ENCODE results near the gene RAMP3. TPM values are rescaled to one million over a fixed set of nuclear protein-coding genes. Genes with fewer than 3 reads are reported as not detected.

Gene RAMP3
- total and polyA plus RNA-seq, 10 of the 15 experiments (the other 5 are each of a cell fraction or from before 2014, with no cell fraction given): not detected

DNA sequence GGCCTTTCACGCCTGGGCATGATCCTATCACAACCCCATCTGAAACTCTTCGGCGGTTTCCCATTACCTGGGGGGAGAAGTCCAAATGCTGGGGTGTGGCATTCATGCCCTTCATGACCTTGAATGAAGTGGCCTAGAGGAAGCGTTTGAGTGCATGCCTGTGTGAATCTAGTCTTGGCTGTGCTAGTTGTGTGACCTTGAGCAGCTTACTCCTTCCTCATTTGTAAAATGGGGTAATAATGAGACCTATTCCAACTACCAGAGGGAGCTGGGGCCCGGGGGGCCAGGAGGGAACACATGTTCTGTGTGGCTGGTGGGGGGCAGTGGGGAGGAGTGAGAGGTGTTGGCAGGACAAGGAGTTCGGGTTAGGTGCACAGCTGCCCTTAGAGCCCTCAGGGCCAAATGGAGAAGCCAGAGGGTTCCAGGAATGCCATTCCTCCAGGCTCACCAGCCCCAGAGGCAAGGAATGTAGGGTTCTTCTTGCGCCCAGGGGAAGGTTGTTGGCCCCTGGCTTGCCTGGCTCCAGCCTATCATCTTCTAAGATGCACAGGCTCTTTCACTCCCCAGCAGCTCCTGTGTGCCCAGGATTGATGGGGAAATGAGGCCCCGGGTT is 24.8 kb upstream of the RAMP3 start:
- Histone ChIP-seq H3K4me2 (ENCODE audit: control insufficient read depth, insufficient read depth) (no peak overlapping the region), H3K9ac (ENCODE audit: control insufficient read depth, insufficient read depth, low read length) (no peak overlapping the region), H3K27me3 (replicated peaks in 1 of 2; ENCODE audit: control insufficient read depth in 2 of 2, insufficient read depth in 2 of 2, low read length in 1 of 2) (no peaks in the 10 kb centered on the region), H3K36me3 (ENCODE audit: control insufficient read depth in 2 of 2, insufficient read depth in 2 of 2, low read length in 1 of 2) (no peaks in the 10 kb centered on the region), H3K9me3 (replicated peaks; ENCODE audit: control insufficient read depth, insufficient read depth, low read length) (no peaks in the 10 kb centered on the region), H3K27ac (ENCODE audit: control insufficient read depth, insufficient read depth) (no peak overlapping the region), H3K4me1 (ENCODE audit: control insufficient read depth, insufficient read depth, low read length) (no peaks in the 10 kb centered on the region), H3K79me2 (ENCODE audit: control insufficient read depth, insufficient read depth, low read length) (no peaks in the 10 kb centered on the region), H3K4me3 (no peak overlapping the region), H4K20me1 (ENCODE audit: control insufficient read depth, insufficient read depth) (no peaks in the 10 kb centered on the region), H2AFZ (ENCODE audit: control insufficient read depth, low read depth, low read length) (no peak overlapping the region)
- TF ChIP-seq SMARCA5 (IDR thresholded peaks at IDR 0.05): no peak
- TF ChIP-seq KDM1A (IDR thresholded peaks at IDR 0.05; ENCODE audit: borderline replicate concordance): no peak
- no peak for TF ChIP-seq SPI1 (IDR thresholded peaks at IDR 0.05; ENCODE audit: borderline replicate concordance, insufficient read depth, low read depth, low read length)
- no peak for TF ChIP-seq NFYA (IDR thresholded peaks at IDR 0.05; ENCODE audit: borderline replicate concordance, low read depth, low read length)
- TF ChIP-seq BHLHE40 (IDR thresholded peaks at IDR 0.05; ENCODE audit: borderline replicate concordance in 1 of 2, low read depth in 2 of 2, low read length in 1 of 2): no peak
- no peak for TF ChIP-seq DPF2 (IDR thresholded peaks at IDR 0.05)
- TF ChIP-seq RAD51 (IDR thresholded peaks at IDR 0.05): no peak
- TF ChIP-seq, protein P1, sequence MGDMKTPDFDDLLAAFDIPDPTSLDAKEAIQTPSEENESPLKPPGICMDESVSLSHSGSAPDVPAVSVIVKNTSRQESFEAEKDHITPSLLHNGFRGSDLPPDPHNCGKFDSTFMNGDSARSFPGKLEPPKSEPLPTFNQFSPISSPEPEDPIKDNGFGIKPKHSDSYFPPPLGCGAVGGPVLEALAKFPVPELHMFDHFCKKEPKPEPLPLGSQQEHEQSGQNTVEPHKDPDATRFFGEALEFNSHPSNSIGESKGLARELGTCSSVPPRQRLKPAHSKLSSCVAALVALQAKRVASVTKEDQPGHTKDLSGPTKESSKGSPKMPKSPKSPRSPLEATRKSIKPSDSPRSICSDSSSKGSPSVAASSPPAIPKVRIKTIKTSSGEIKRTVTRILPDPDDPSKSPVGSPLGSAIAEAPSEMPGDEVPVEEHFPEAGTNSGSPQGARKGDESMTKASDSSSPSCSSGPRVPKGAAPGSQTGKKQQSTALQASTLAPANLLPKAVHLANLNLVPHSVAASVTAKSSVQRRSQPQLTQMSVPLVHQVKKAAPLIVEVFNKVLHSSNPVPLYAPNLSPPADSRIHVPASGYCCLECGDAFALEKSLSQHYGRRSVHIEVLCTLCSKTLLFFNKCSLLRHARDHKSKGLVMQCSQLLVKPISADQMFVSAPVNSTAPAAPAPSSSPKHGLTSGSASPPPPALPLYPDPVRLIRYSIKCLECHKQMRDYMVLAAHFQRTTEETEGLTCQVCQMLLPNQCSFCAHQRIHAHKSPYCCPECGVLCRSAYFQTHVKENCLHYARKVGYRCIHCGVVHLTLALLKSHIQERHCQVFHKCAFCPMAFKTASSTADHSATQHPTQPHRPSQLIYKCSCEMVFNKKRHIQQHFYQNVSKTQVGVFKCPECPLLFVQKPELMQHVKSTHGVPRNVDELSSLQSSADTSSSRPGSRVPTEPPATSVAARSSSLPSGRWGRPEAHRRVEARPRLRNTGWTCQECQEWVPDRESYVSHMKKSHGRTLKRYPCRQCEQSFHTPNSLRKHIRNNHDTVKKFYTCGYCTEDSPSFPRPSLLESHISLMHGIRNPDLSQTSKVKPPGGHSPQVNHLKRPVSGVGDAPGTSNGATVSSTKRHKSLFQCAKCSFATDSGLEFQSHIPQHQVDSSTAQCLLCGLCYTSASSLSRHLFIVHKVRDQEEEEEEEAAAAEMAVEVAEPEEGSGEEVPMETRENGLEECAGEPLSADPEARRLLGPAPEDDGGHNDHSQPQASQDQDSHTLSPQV (IDR thresholded peaks at IDR 0.05): no peak
- TF ChIP-seq, protein P2, sequence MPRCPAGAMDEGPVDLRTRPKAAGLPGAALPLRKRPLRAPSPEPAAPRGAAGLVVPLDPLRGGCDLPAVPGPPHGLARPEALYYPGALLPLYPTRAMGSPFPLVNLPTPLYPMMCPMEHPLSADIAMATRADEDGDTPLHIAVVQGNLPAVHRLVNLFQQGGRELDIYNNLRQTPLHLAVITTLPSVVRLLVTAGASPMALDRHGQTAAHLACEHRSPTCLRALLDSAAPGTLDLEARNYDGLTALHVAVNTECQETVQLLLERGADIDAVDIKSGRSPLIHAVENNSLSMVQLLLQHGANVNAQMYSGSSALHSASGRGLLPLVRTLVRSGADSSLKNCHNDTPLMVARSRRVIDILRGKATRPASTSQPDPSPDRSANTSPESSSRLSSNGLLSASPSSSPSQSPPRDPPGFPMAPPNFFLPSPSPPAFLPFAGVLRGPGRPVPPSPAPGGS (IDR thresholded peaks at IDR 0.05; ENCODE audit: borderline replicate concordance, insufficient read depth, low read depth, low read length, poor library complexity, severe bottlenecking): no peak
- TF ChIP-seq BCL11A (IDR thresholded peaks at IDR 0.05; ENCODE audit: low read depth, low read length): no peak
- TF ChIP-seq NFIC (IDR thresholded peaks at IDR 0.05; ENCODE audit: low read depth, low read length): no peak
- no peak for TF ChIP-seq YY1 (IDR thresholded peaks at IDR 0.05; ENCODE audit: low read depth, low read length)
- no peak for TF ChIP-seq CBX5 (IDR thresholded peaks at IDR 0.05; ENCODE audit: low read depth)
- TF ChIP-seq SUZ12 (IDR thresholded peaks at IDR 0.05; ENCODE audit: unreplicated experiment): no peak
- RAD21 ChIA-PET (ENCODE audit: unreplicated experiment): interaction anchor here (0.8 to 6.3 kb wide), 2 partner anchors 18 to 160 kb away, joined by 3 to 121 read pairs; no protein-coding TSS in a partner anchor
- 46% methylated on average over 8 of the region's 8 CpGs for WGBS (ENCODE audit: insufficient coverage, insufficient replicate concordance, low lambda C conversion rate, missing lambda C conversion rate)
- DNase-seq (ENCODE audit: low read depth, low spot score): no peak
- CTCF ChIA-PET: interaction anchor here (6.4 to 6.5 kb wide), 2 partner anchors 158 to 276 kb away, joined by 145 to 219 read pairs; no protein-coding TSS in a partner anchor
- in situ Hi-C loops (cut with MboI) (loop anchor here (10.0 kb wide), 1 partner anchor 158 kb away; the partner anchor contains the start of gene MYO1G), intact Hi-C loops (cut with micrococcal nuclease; ENCODE audit: unreplicated experiment) (no loop called here)
- no peak for ATAC-seq
- POLR2A ChIA-PET: no interaction called here
- no TSS peak for BruUV-seq (replicated peaks)
- FAIRE-seq: no peak
- SMC1A ChIA-PET (ENCODE audit: uncharacterized antibody, unreplicated experiment): interaction anchor here (1.9 kb wide), 1 partner anchor 159 kb away, joined by 7 read pairs; no protein-coding TSS in a partner anchor

All from GM12878 (cell line).